ENCODE data around the gene FMNL2. TPM values are rescaled to one million over a fixed set of nuclear protein-coding genes. Genes with fewer than 3 reads are reported as not detected.

Gene FMNL2
- polyA plus RNA-seq, 3 donors from 2014 or later = 0.08 TPM; not detected in 2

GRCh38 chr2:152326710-152327109 lies 8.3 kb upstream of the FMNL2 start:
- Mint-ChIP-seq H3K27ac (no peak overlapping the region), H3K9me3 (no peaks in the 10 kb centered on the region), H3K36me3 (no peaks in the 10 kb centered on the region), H3K4me1 (no peaks in the 10 kb centered on the region), H3K4me3 (no peak overlapping the region), H3K27me3 (ENCODE audit: low read depth in 3 of 3) (peaks cover 0 to 7% (median 4%) of the 10 kb centered on the region in 3 donors)
- no peak for DNase-seq

- H3K9me3 Mint-ChIP-seq = no peaks in the 10 kb centered on the region
- no peak overlapping the region for H3K4me3 Mint-ChIP-seq
- peaks cover 0 to 8% (median 3%) of the 10 kb centered on the region in 3 donors for H3K27me3 Mint-ChIP-seq (ENCODE audit: low read depth in 3 of 3)
- no peaks in the 10 kb centered on the region for H3K36me3 Mint-ChIP-seq
- no peaks in the 10 kb centered on the region for H3K4me1 Mint-ChIP-seq
- H3K27ac Mint-ChIP-seq = no peak overlapping the region
- no peak for DNase-seq
Observed at GRCh38 chr2:152328013-152328412, 7.0 kb upstream of the FMNL2 start.

- Mint-ChIP-seq H3K4me1 (peaks cover 7 to 9% of the 10 kb centered on the region in 2 donors), H3K27ac (no peak overlapping the region), H3K27me3 (ENCODE audit: low read depth in 3 of 3) (peaks cover 0 to 21% (median 8%) of the 10 kb centered on the region in 3 donors), H3K36me3 (no peaks in the 10 kb centered on the region), H3K4me3 (no peak overlapping the region), H3K9me3 (no peaks in the 10 kb centered on the region)
- DNase-seq = no peak
Observed at GRCh38 chr2:152330235-152330866, 4.6 kb upstream of the FMNL2 start.

- DNase-seq = no peak
- Mint-ChIP-seq H3K36me3 (peaks cover 0 to 3% (median 0%) of the 10 kb centered on the region in 3 donors), H3K27ac (no peak overlapping the region), H3K4me3 (peak overlapping the region; percentile 76 to 85 (median 79)), H3K27me3 (ENCODE audit: low read depth in 3 of 3) (peaks cover 6 to 28% (median 14%) of the 10 kb centered on the region in 3 donors), H3K4me1 (peaks cover 15 to 19% of the 10 kb centered on the region in 2 donors), H3K9me3 (no peaks in the 10 kb centered on the region)
Observed at GRCh38 chr2:152334701-152335015, 316 bp upstream of the FMNL2 start.

GRCh38 chr2:152335726-152336118 lies 748 bp downstream of the FMNL2 start:
- Mint-ChIP-seq H3K27me3 (ENCODE audit: low read depth in 3 of 3) (peaks cover 6 to 28% (median 14%) of the 10 kb centered on the region in 3 donors), H3K27ac (no peak overlapping the region), H3K36me3 (peaks cover 0 to 3% (median 0%) of the 10 kb centered on the region in 3 donors), H3K4me1 (peaks cover 15 to 19% of the 10 kb centered on the region in 2 donors), H3K4me3 (peak overlapping the region; percentile 18 to 53 (median 26)), H3K9me3 (no peaks in the 10 kb centered on the region)
- DNase-seq = no peak

GRCh38 chr2:152336119-152336853 lies 1.3 kb downstream of the FMNL2 start:
- DNase-seq = no peak

GRCh38 chr2:152336854-152337510 lies 2.0 kb downstream of the FMNL2 start:
- Mint-ChIP-seq H3K4me3 (peak overlapping the region; percentile 48 to 77 (median 69)), H3K27ac (no peak overlapping the region), H3K27me3 (ENCODE audit: low read depth in 3 of 3) (peaks cover 6 to 28% (median 18%) of the 10 kb centered on the region in 3 donors), H3K4me1 (peaks cover 15 to 19% of the 10 kb centered on the region in 2 donors), H3K36me3 (peaks cover 0 to 3% (median 0%) of the 10 kb centered on the region in 3 donors), H3K9me3 (no peaks in the 10 kb centered on the region)
- no peak for DNase-seq

More at GRCh38 chr2:152336119-152336853, 1.3 kb downstream of the FMNL2 start:
- H3K36me3 Mint-ChIP-seq = peaks cover 0 to 3% (median 0%) of the 10 kb centered on the region in 3 donors
- H3K27me3 Mint-ChIP-seq (ENCODE audit: low read depth in 3 of 3) = peaks cover 6 to 28% (median 14%) of the 10 kb centered on the region in 3 donors
- peak overlapping the region; percentile 48 to 77 (median 66) for H3K4me3 Mint-ChIP-seq
- H3K27ac Mint-ChIP-seq = no peak overlapping the region
- peaks cover 15 to 19% of the 10 kb centered on the region in 2 donors for H3K4me1 Mint-ChIP-seq
- no peaks in the 10 kb centered on the region for H3K9me3 Mint-ChIP-seq

- no peak for DNase-seq
- Mint-ChIP-seq H3K36me3 (peaks cover 0 to 3% (median 0%) of the 10 kb centered on the region in 3 donors), H3K27ac (no peak overlapping the region), H3K4me3 (peak overlapping the region in 4 of 5 donors; percentile 48 to 71 (median 66)), H3K27me3 (ENCODE audit: low read depth in 3 of 3) (peaks cover 6 to 26% (median 17%) of the 10 kb centered on the region in 3 donors), H3K4me1 (peaks cover 15 to 19% of the 10 kb centered on the region in 2 donors), H3K9me3 (no peaks in the 10 kb centered on the region)
Observed at GRCh38 chr2:152337511-152337903, 2.5 kb downstream of the FMNL2 start.

- H3K27me3 Mint-ChIP-seq (ENCODE audit: low read depth in 3 of 3) = peaks cover 6 to 15% (median 13%) of the 10 kb centered on the region in 3 donors
- H3K4me1 Mint-ChIP-seq = peaks cover 10 to 12% of the 10 kb centered on the region in 2 donors
- no peak for DNase-seq
- H3K9me3 Mint-ChIP-seq = no peaks in the 10 kb centered on the region
- no peak overlapping the region for H3K4me3 Mint-ChIP-seq
- peaks cover 0 to 3% (median 0%) of the 10 kb centered on the region in 3 donors for H3K36me3 Mint-ChIP-seq
- H3K27ac Mint-ChIP-seq = no peak overlapping the region
Observed at GRCh38 chr2:152339556-152340286, 4.7 kb downstream of the FMNL2 start.

- H3K9me3 Mint-ChIP-seq = no peaks in the 10 kb centered on the region
- no peak overlapping the region for H3K27ac Mint-ChIP-seq
- no peak for DNase-seq
- no peak overlapping the region for H3K4me3 Mint-ChIP-seq
- peaks cover 6% of the 10 kb centered on the region in 3 donors for H3K27me3 Mint-ChIP-seq (ENCODE audit: low read depth in 3 of 3)
- no peaks in the 10 kb centered on the region for H3K36me3 Mint-ChIP-seq
- H3K4me1 Mint-ChIP-seq = no peaks in the 10 kb centered on the region
Observed at GRCh38 chr2:152342259-152343046, 7.5 kb downstream of the FMNL2 start.

- no peaks in the 10 kb centered on the region for H3K36me3 Mint-ChIP-seq
- no peaks in the 10 kb centered on the region for H3K4me1 Mint-ChIP-seq
- H3K27ac Mint-ChIP-seq = no peak overlapping the region
- H3K4me3 Mint-ChIP-seq = no peak overlapping the region
- no peaks in the 10 kb centered on the region for H3K9me3 Mint-ChIP-seq
- peaks cover under 1 to 6% (median 2%) of the 10 kb centered on the region in 3 donors for H3K27me3 Mint-ChIP-seq (ENCODE audit: low read depth in 3 of 3)
- no peak for DNase-seq
Observed at GRCh38 chr2:152343426-152343825, 8.5 kb downstream of the FMNL2 start.

- Mint-ChIP-seq H3K27ac (no peak overlapping the region), H3K36me3 (no peaks in the 10 kb centered on the region), H3K4me3 (no peak overlapping the region), H3K4me1 (no peaks in the 10 kb centered on the region), H3K27me3 (ENCODE audit: low read depth in 3 of 3) (peaks cover 2 to 6% (median 3%) of the 10 kb centered on the region in 3 donors), H3K9me3 (no peaks in the 10 kb centered on the region)
- DNase-seq = no peak
Observed at GRCh38 chr2:152344579-152345195, 9.7 kb downstream of the FMNL2 start.
